ENCODE measurements around the gene RET. TPM values are rescaled to one million over a fixed set of nuclear protein-coding genes. Genes with fewer than 3 reads are reported as not detected.
A peak's percentile ranks its signal among the peaks of the same experiment; 100 is the strongest.

RET gene
- total RNA-seq, 3 donors from 2014 or later: 0.66 to 1.8 (median 0.96) TPM

GRCh38 chr10:43127442-43127841 is 50.6 kb downstream of the RET start:
- intact Hi-C loops (cut with DNase I; ENCODE audit: low total_unique reads): no loop called here
- H3K27me3 ChIP-seq: no peaks in the 10 kb centered on the region
- no peak overlapping the region for H3K4me3 ChIP-seq
- H3K36me3 ChIP-seq: no peaks in the 10 kb centered on the region
- H3K9me3 ChIP-seq: no peaks in the 10 kb centered on the region
- no peaks in the 10 kb centered on the region for H3K4me1 ChIP-seq
- no peak for DNase-seq (ENCODE audit: low spot score in 2 of 2)
- TF ChIP-seq POLR2AphosphoS5 (IDR thresholded peaks at IDR 0.05): no peak
- H3K27ac ChIP-seq: no peak overlapping the region

- H3K36me3 ChIP-seq: no peaks in the 10 kb centered on the region
- peak overlapping the region in 1 of 2 donors; percentile 90 for H3K27ac ChIP-seq
- H3K27me3 ChIP-seq: no peaks in the 10 kb centered on the region
- DNase-seq (ENCODE audit: low spot score in 2 of 2): peak in 1 of 2 donors; percentile 4
- intact Hi-C loops (cut with DNase I; ENCODE audit: low total_unique reads): no loop called here
- H3K4me1 ChIP-seq: no peaks in the 10 kb centered on the region
- H3K9me3 ChIP-seq: no peaks in the 10 kb centered on the region
- no peak overlapping the region for H3K4me3 ChIP-seq
- TF ChIP-seq POLR2AphosphoS5 (IDR thresholded peaks at IDR 0.05): no peak
- TF ChIP-seq CTCF (IDR thresholded peaks at IDR 0.05): no peak
- TF ChIP-seq POLR2A (IDR thresholded peaks at IDR 0.05): no peak
Measured at GRCh38 chr10:43128331-43128730, 51.5 kb downstream of the RET start.

- Histone ChIP-seq H3K9me3 (no peaks in the 10 kb centered on the region), H3K36me3 (no peaks in the 10 kb centered on the region), H3K4me1 (no peaks in the 10 kb centered on the region), H3K27me3 (no peaks in the 10 kb centered on the region), H3K4me3 (no peak overlapping the region), H3K27ac (peak overlapping the region; percentile 61 to 90)
- no peak for TF ChIP-seq CTCF (IDR thresholded peaks at IDR 0.05)
- no peak for TF ChIP-seq POLR2A (IDR thresholded peaks at IDR 0.05)
- no peak for TF ChIP-seq POLR2AphosphoS5 (IDR thresholded peaks at IDR 0.05)
- DNase-seq (ENCODE audit: low spot score in 2 of 2): peak in 1 of 2 donors; percentile 16
- intact Hi-C loops (cut with DNase I; ENCODE audit: low total_unique reads): no loop called here
Measured at GRCh38 chr10:43128958-43129706, 52.3 kb downstream of the RET start.

- no peak overlapping the region for H3K27ac ChIP-seq
- intact Hi-C loops (cut with DNase I; ENCODE audit: low total_unique reads): no loop called here
- H3K4me1 ChIP-seq: no peaks in the 10 kb centered on the region
- H3K4me3 ChIP-seq: no peak overlapping the region
- peak in 1 of 2 donors; percentile 16 for DNase-seq (ENCODE audit: low spot score in 2 of 2)
- H3K27me3 ChIP-seq: no peaks in the 10 kb centered on the region
- no peaks in the 10 kb centered on the region for H3K36me3 ChIP-seq
- TF ChIP-seq POLR2AphosphoS5 (IDR thresholded peaks at IDR 0.05) (no peak), POLR2A (IDR thresholded peaks at IDR 0.05) (no peak), CTCF (IDR thresholded peaks at IDR 0.05) (no peak)
- no peaks in the 10 kb centered on the region for H3K9me3 ChIP-seq
Measured at GRCh38 chr10:43130770-43131171, 53.9 kb downstream of the RET start.

GRCh38 chr10:43131256-43131655 is 54.4 kb downstream of the RET start:
- Histone ChIP-seq H3K27me3 (no peaks in the 10 kb centered on the region), H3K36me3 (no peaks in the 10 kb centered on the region), H3K27ac (no peak overlapping the region), H3K4me3 (no peak overlapping the region), H3K4me1 (no peaks in the 10 kb centered on the region), H3K9me3 (no peaks in the 10 kb centered on the region)
- DNase-seq (ENCODE audit: low spot score in 2 of 2): no peak
- TF ChIP-seq CTCF (IDR thresholded peaks at IDR 0.05) (no peak), POLR2AphosphoS5 (IDR thresholded peaks at IDR 0.05) (no peak), POLR2A (IDR thresholded peaks at IDR 0.05) (no peak)
- intact Hi-C loops (cut with DNase I; ENCODE audit: low total_unique reads): no loop called here
